Left lung (tissue), 10 donors: ENCODE measurements around the gene ADPRHL1. TPM values are rescaled to one million over a fixed set of nuclear protein-coding genes. Genes with fewer than 3 reads are reported as not detected.

Experiments used
- ATAC-seq: fragments of 200-7000 bp; cut with Tn5 transposase; one replicate; pipeline ENCODE4 v1.9.1; 2020; ENCODE audit warnings: moderate library complexity
- DNase-seq, 4 donors: peaks; one replicate each; pipeline ENCODE4 v3.0.0-alpha.2; 2013 to 2020
- H3K27ac ChIP-seq, 2 donors: fragments of 200-600 bp; sonication (generic) in 1 of 2; one replicate each; pipeline versions ENCODE4 v1.5.0 to v1.8.0; 2020 to 2021
- H3K27me3 ChIP-seq, 2 donors: fragments of 200-600 bp; sonication (generic) in 1 of 2; one replicate each; pipeline versions ENCODE4 v1.5.0 to v1.8.0; 2020 to 2021
- H3K36me3 ChIP-seq, 2 donors: fragments of 200-600 bp; sonication (generic) in 1 of 2; one replicate each; pipeline versions ENCODE4 v1.5.0 to v1.8.0; 2020 to 2021
- H3K4me1 ChIP-seq, 2 donors: fragments of 200-600 bp; one replicate each; pipeline ENCODE4 v1.8.0; 2021
- H3K4me3 ChIP-seq, 2 donors: fragments of 200-600 bp; sonication (generic) in 1 of 2; one replicate each; pipeline versions ENCODE4 v1.5.0 to v1.8.0; 2020 to 2021; ENCODE audit warnings: mild to moderate bottlenecking in 1 of 2
- H3K9me3 ChIP-seq, 2 donors: fragments of 200-600 bp; sonication (generic) in 1 of 2; one replicate each; pipeline versions ENCODE4 v1.5.0 to v1.8.0; 2020 to 2021
- intact Hi-C, 2 donors: fragments of 100-400 bp; cut with DNase I; formaldehyde crosslinking; loops; one replicate each; pipeline versions ENCODE4 v1.11.2 to v1.14.2; 2022
- polyA plus RNA-seq, 6 donors: library from polyadenylated mRNA; unstranded; fragments of 120-200 nt; gene quantifications; one replicate each; pipeline ENCODE4 v1.2.1, GENCODE V29; 2013; ENCODE audit not compliant: insufficient read length in 6 of 6
- total RNA-seq, 2 donors: library from RNA; stranded (reverse); fragmentation: NEBNext Ultra II Directional; extraction: Animal tissue kit (Norgen Biotek cat#: 25700); gene quantifications; one replicate each; pipeline ENCODE4 v1.2.1, GENCODE V29; 2021
- TF ChIP-seq, protein P1 (sequence below), 2 donors: fragments of 200-600 bp; sonication (generic) in 1 of 2; IDR thresholded peaks; one replicate each; pipeline versions ENCODE4 v1.5.0 to v1.8.0; 2021; ENCODE audit warnings: antibody characterized with exemption in 2 of 2
- donor health status: DM: no; HTN: yes; CAD: no.
- donor health status: DM: no; HTN: no; CAD: no.

ADPRHL1 gene
- total and polyA plus RNA-seq, 8 donors: 0.66 to 2.3 (median 1.5) TPM

DNA sequence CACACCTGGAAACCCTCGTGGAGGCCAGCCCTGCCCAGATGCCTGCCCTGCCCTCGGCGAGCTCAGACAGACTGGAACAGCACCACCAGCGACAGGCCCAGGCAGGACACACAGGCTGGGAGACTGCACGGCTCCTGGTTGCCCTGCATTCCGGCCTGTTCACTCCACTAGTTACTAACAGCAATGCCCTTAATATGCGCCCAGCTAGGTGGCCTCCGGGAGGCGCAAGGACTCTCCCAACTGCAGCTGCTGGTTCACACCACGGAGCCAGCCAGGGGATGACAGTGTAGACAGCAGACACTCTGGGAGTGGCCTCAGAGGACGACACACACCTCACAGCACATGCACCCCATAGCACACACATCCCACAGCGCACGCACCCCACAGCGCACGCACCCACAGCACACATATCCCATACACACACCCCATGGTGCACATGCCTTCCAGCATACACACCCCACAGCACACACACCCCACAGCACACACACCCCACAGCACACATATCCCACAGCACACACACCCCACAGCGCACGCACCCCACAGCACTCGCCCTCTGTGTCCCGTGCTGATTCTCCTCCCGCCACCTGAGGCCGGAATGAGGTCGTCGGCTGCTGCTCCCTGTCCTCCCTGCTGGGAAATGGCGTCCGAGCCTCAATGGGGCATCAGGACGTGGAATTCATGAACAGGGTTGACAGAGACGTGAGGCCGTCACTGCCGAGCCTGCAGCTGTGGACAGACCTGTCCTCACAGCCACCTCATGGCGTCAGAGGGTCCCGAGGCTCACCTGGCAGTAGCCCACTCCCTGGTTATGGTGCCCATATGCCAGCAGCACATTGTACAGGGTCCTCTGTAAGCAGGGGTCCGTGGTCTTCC, 103.0 kb downstream of the ADPRHL1 start:
- H3K36me3 ChIP-seq: no peaks in the 10 kb centered on the region
- DNase-seq: no peak
- intact Hi-C loops: no loop called here
- peaks cover 0 to 8% of the 10 kb centered on the region in 2 donors for H3K4me1 ChIP-seq
- H3K9me3 ChIP-seq: peaks cover 0 to 12% of the 10 kb centered on the region in 2 donors
- no peak overlapping the region for H3K27ac ChIP-seq
- TF ChIP-seq, protein P1, sequence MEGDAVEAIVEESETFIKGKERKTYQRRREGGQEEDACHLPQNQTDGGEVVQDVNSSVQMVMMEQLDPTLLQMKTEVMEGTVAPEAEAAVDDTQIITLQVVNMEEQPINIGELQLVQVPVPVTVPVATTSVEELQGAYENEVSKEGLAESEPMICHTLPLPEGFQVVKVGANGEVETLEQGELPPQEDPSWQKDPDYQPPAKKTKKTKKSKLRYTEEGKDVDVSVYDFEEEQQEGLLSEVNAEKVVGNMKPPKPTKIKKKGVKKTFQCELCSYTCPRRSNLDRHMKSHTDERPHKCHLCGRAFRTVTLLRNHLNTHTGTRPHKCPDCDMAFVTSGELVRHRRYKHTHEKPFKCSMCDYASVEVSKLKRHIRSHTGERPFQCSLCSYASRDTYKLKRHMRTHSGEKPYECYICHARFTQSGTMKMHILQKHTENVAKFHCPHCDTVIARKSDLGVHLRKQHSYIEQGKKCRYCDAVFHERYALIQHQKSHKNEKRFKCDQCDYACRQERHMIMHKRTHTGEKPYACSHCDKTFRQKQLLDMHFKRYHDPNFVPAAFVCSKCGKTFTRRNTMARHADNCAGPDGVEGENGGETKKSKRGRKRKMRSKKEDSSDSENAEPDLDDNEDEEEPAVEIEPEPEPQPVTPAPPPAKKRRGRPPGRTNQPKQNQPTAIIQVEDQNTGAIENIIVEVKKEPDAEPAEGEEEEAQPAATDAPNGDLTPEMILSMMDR (IDR thresholded peaks at IDR 0.05): no peak
- ATAC-seq: no peak
- no peaks in the 10 kb centered on the region for H3K27me3 ChIP-seq
- H3K4me3 ChIP-seq: no peak overlapping the region

Other genes with a start within 250 kb of the ADPRHL1 start
- 10 to 100 TPM; 30.5 to 41.0 TPM for gene PCID2, start 244.8 kb downstream of the ADPRHL1 start, total RNA-seq
- 10 to 100 TPM; 68.4 to 79.7 (median 73.9) TPM for gene PCID2, start 244.8 kb downstream of the ADPRHL1 start, polyA plus RNA-seq
- gene CUL4A, start 243.9 kb downstream of the ADPRHL1 start, total RNA-seq: 10 to 100 TPM; 48.0 to 63.9 TPM
- 10 to 100 TPM; 84.7 to 98.0 (median 89.3) TPM for gene CUL4A, start 243.9 kb downstream of the ADPRHL1 start, polyA plus RNA-seq
- 100 to 1,000 TPM; 314 to 374 TPM for gene LAMP1, start 156.2 kb downstream of the ADPRHL1 start, total RNA-seq
- 100 to 1,000 TPM; 102 to 131 (median 116) TPM for gene LAMP1, start 156.2 kb downstream of the ADPRHL1 start, polyA plus RNA-seq
- gene GRTP1, start 89.4 kb downstream of the ADPRHL1 start, total RNA-seq: 1 to 10 TPM; 6.7 to 7.1 TPM
- 10 to 100 TPM in 3 of 6 donors, 1 to 10 TPM in 3; 4.9 to 13.5 (median 8.8) TPM for gene GRTP1, start 89.4 kb downstream of the ADPRHL1 start, polyA plus RNA-seq
- gene DCUN1D2, start 37.2 kb upstream of the ADPRHL1 start, total RNA-seq: 10 to 100 TPM; 10.3 to 19.4 TPM
- gene DCUN1D2, start 37.2 kb upstream of the ADPRHL1 start, polyA plus RNA-seq: 10 to 100 TPM; 17.6 to 26.3 (median 19.5) TPM
- gene TFDP1, start 131.3 kb upstream of the ADPRHL1 start, total RNA-seq: 10 to 100 TPM; 48.8 to 61.9 TPM
- 10 to 100 TPM; 78.7 to 99.5 (median 84.2) TPM for gene TFDP1, start 131.3 kb upstream of the ADPRHL1 start, polyA plus RNA-seq
- not detected for gene ATP4B, start 204.7 kb upstream of the ADPRHL1 start, total RNA-seq
- under 1 TPM in 3 of 6 donors, not detected in 3; 0.28 to 0.58 (median 0.41) TPM for gene ATP4B, start 204.7 kb upstream of the ADPRHL1 start, polyA plus RNA-seq
- gene GRK1, start 213.7 kb upstream of the ADPRHL1 start, total RNA-seq: under 1 TPM in 1 of 2 donors, not detected in 1; 0.21 TPM
- gene GRK1, start 213.7 kb upstream of the ADPRHL1 start, polyA plus RNA-seq: 1 to 10 TPM in 5 of 6 donors, under 1 TPM in 1; 0.79 to 3.1 (median 1.5) TPM